SK-N-SH (cell line): ENCODE data around the gene TK2. TPM values are rescaled to one million over a fixed set of nuclear protein-coding genes. Genes with fewer than 3 reads are reported as not detected.

Source experiments
- CTCF ChIA-PET: fragments of 300-600, 350-600 bp; formaldehyde crosslinking; extraction: SDS; loops from one replicate; lab custom pipeline; 2021; lab: Yijun Ruan, JAX
- POLR2A ChIA-PET: fragments of 350-600 bp; sonication (Branson Sonifier 250); formaldehyde crosslinking; extraction: SDS; loops from one replicate; lab custom pipeline; 2020; ENCODE audit warnings: antibody characterized with exemption, inconsistent platforms; lab: Yijun Ruan, JAX
- DNase-seq: peaks from one replicate; pipeline ENCODE4 v3.0.0; 2012
- H2AFZ ChIP-seq: fragments of 200-600 bp; sonication (generic); 2 replicates; pipeline ENCODE4 v1.8.1; 2016; ENCODE audit warnings: antibody characterized with exemption, mild to moderate bottlenecking, low read depth
- H3F3A ChIP-seq: fragments of 200-600 bp; sonication (generic); replicated peaks from 2 replicates; pipeline ENCODE3; 2016; ENCODE audit warnings: antibody characterized with exemption, mild to moderate bottlenecking; ENCODE audit not compliant: insufficient read depth
- H3K27ac ChIP-seq, 2 experiments: fragments of 200-500 bp in 1 of 2; fragments of 200-600 bp in 1 of 2; sonication (Bioruptor generic) in 1 of 2; sonication (generic), shearing (Covaris generic) in 1 of 2; 2 replicates each; pipeline versions ENCODE4 v1.5.1 to v1.6.1; 2014 to 2016; ENCODE audit warnings: low read depth in 2 of 2, inconsistent platforms in 1 of 2, low read length in 1 of 2, mild to moderate bottlenecking in 1 of 2, mixed read lengths in 1 of 2
- H3K27me3 ChIP-seq: fragments of 200-600 bp; sonication (generic), shearing (Covaris generic); 2 replicates; pipeline ENCODE4 v1.6.1; 2016; ENCODE audit warnings: mixed run types; ENCODE audit not compliant: insufficient read depth
- H3K36me3 ChIP-seq, 2 experiments: fragments of 200-500 bp in 1 of 2; fragments of 200-600 bp in 1 of 2; sonication (Bioruptor generic) in 1 of 2; sonication (generic) in 1 of 2; replicated peaks in 1 of 2; 2 replicates each; pipeline versions ENCODE3 to v1.5.1; 2014 to 2016; ENCODE audit warnings: low read length in 1 of 2, mild to moderate bottlenecking in 1 of 2; ENCODE audit not compliant: insufficient read depth in 2 of 2, control insufficient read depth in 1 of 2
- H3K4me1 ChIP-seq, 2 experiments: fragments of 200-500 bp in 1 of 2; fragments of 200-600 bp in 1 of 2; sonication (Bioruptor generic) in 1 of 2; sonication (generic), shearing (Covaris generic) in 1 of 2; 2 replicates each; pipeline versions ENCODE4 v1.5.1 to v1.6.1; 2014 to 2016; ENCODE audit warnings: low read depth in 1 of 2, low read length in 1 of 2, mixed run types in 1 of 2; ENCODE audit not compliant: insufficient read depth in 2 of 2, control insufficient read depth in 1 of 2
- H3K4me2 ChIP-seq: fragments of 200-600 bp; sonication (generic), shearing (Covaris generic); 2 replicates; pipeline ENCODE4 v1.6.1; 2017; ENCODE audit warnings: mixed run types
- H3K4me3 ChIP-seq, 2 experiments: fragments of 200-500 bp in 1 of 2; fragments of 200-600 bp in 1 of 2; sonication (Bioruptor generic) in 1 of 2; sonication (generic), shearing (Covaris generic) in 1 of 2; 2 replicates each; pipeline versions ENCODE4 v1.5.1 to v1.8.1; 2014 to 2016; ENCODE audit warnings: low read depth in 2 of 2, inconsistent platforms in 1 of 2, low read length in 1 of 2, mild to moderate bottlenecking in 1 of 2, mixed read lengths in 1 of 2, moderate library complexity in 1 of 2
- H3K79me2 ChIP-seq: fragments of 200-600 bp; sonication (generic); 2 replicates; pipeline ENCODE4 v1.8.1; 2017; ENCODE audit warnings: mild to moderate bottlenecking; ENCODE audit not compliant: insufficient read depth
- H3K9ac ChIP-seq: fragments of 200-600 bp; sonication (generic); 2 replicates; pipeline ENCODE4 v1.6.1; 2017; ENCODE audit warnings: mixed run types
- H3K9me2 ChIP-seq: fragments of 200-600 bp; sonication (generic); 2 replicates; pipeline ENCODE4 v1.6.1; 2017; ENCODE audit warnings: mixed run types
- H3K9me3 ChIP-seq: fragments of 200-600 bp; sonication (generic); 2 replicates; pipeline ENCODE4 v1.6.1; 2017; ENCODE audit warnings: mixed run types, mild to moderate bottlenecking, moderate library complexity
- H4K20me1 ChIP-seq: fragments of 200-600 bp; sonication (generic); 2 replicates; pipeline ENCODE4 v1.6.1; 2017; ENCODE audit warnings: mild to moderate bottlenecking, mixed run types; ENCODE audit not compliant: insufficient read depth
- CHD2 ChIP-seq: fragments of 150-350 bp; IDR thresholded peaks from 2 replicates; pipeline ENCODE4 v1.6.1; 2018; ENCODE audit warnings: low read length; ENCODE audit not compliant: partially characterized antibody
- FOSL2 ChIP-seq: IDR thresholded peaks from 2 replicates; pipeline ENCODE4 v1.4.0; 2012; ENCODE audit warnings: low read depth, mild to moderate bottlenecking, moderate library complexity, borderline replicate concordance
- FOXJ3 ChIP-seq: sonication (generic); formaldehyde crosslinking; IDR thresholded peaks from 2 replicates; pipeline ENCODE4 v1.5.1; 2020; ENCODE audit warnings: mild to moderate bottlenecking, missing genetic modification reagents
- JUND ChIP-seq: IDR thresholded peaks from 2 replicates; pipeline ENCODE4 v1.4.0; 2012
- MAX ChIP-seq: IDR thresholded peaks from 2 replicates; pipeline ENCODE4 v1.4.0; 2012; ENCODE audit warnings: low read depth
- MXI1 ChIP-seq: IDR thresholded peaks from 2 replicates; pipeline ENCODE4 v1.6.1; 2012; ENCODE audit warnings: mild to moderate bottlenecking, low read depth, low read length, improper control_type of control experiment
- NFIC ChIP-seq: IDR thresholded peaks from 2 replicates; pipeline ENCODE4 v1.4.0; 2012; ENCODE audit warnings: borderline replicate concordance
- NRF1 ChIP-seq: IDR thresholded peaks from 2 replicates; pipeline ENCODE4 v1.6.1; 2012; ENCODE audit warnings: low read depth, mild to moderate bottlenecking, low read length
- POLR2AphosphoS5 ChIP-seq: IDR thresholded peaks from 2 replicates; pipeline ENCODE4 v1.6.1; 2012; ENCODE audit warnings: low read depth, low read length
- RAD21 ChIP-seq: IDR thresholded peaks from 2 replicates; pipeline ENCODE4 v1.6.1; 2012; ENCODE audit warnings: mild to moderate bottlenecking, low read length
- RCOR1 ChIP-seq: fragments of 150-350 bp; IDR thresholded peaks from 2 replicates; pipeline ENCODE4 v1.6.1; 2017; ENCODE audit warnings: antibody characterized with exemption, low read length
- RXRA ChIP-seq: IDR thresholded peaks from 2 replicates; pipeline ENCODE4 v1.4.0; 2012; ENCODE audit warnings: low read depth, mild to moderate bottlenecking, borderline replicate concordance
- SIN3A ChIP-seq: IDR thresholded peaks from 2 replicates; pipeline ENCODE4 v1.6.1; 2012; ENCODE audit warnings: low read depth, mild to moderate bottlenecking, low read length, moderate library complexity, borderline replicate concordance
- USF2 ChIP-seq: fragments of 150-350 bp; IDR thresholded peaks from 2 replicates; pipeline ENCODE4 v1.6.1; 2017; ENCODE audit warnings: antibody characterized with exemption, low read length, low read depth, borderline replicate concordance
- YY1 ChIP-seq: IDR thresholded peaks from 2 replicates; pipeline ENCODE4 v1.4.0; 2012; ENCODE audit warnings: low read depth, mild to moderate bottlenecking
- WGBS: methylation state at CpG from one replicate; pipeline ENCODE4 v1.1.6; 2017; ENCODE audit warnings: low lambda C conversion rate; 5-methylcytosine and 5-hydroxymethylcytosine counted together
- polyA plus RNA-seq, 3 experiments: library from polyadenylated mRNA; depleted of rRNA; stranded (reverse); fragments of >200 nt; gene quantifications; 2 replicates each; pipeline ENCODE4 v1.2.3, GENCODE V29; 2012
- TF ChIP-seq, protein P1 (sequence below): IDR thresholded peaks from 2 replicates; pipeline ENCODE4; 2012
- TF ChIP-seq, protein P2 (sequence below): fragments of 200-600 bp; sonication (generic); IDR thresholded peaks from 2 replicates; pipeline ENCODE4 v1.6.1; 2017; ENCODE audit warnings: antibody characterized with exemption, mild to moderate bottlenecking, moderate library complexity
- TF ChIP-seq, protein P3 (sequence below): IDR thresholded peaks from 2 replicates; pipeline ENCODE4 v1.4.0; 2012; ENCODE audit warnings: low read depth, borderline replicate concordance

Gene TK2
- polyA plus RNA-seq, 1 of the 3 experiments (the other 2 are of a cell fraction) = 25.2 TPM

DNA sequence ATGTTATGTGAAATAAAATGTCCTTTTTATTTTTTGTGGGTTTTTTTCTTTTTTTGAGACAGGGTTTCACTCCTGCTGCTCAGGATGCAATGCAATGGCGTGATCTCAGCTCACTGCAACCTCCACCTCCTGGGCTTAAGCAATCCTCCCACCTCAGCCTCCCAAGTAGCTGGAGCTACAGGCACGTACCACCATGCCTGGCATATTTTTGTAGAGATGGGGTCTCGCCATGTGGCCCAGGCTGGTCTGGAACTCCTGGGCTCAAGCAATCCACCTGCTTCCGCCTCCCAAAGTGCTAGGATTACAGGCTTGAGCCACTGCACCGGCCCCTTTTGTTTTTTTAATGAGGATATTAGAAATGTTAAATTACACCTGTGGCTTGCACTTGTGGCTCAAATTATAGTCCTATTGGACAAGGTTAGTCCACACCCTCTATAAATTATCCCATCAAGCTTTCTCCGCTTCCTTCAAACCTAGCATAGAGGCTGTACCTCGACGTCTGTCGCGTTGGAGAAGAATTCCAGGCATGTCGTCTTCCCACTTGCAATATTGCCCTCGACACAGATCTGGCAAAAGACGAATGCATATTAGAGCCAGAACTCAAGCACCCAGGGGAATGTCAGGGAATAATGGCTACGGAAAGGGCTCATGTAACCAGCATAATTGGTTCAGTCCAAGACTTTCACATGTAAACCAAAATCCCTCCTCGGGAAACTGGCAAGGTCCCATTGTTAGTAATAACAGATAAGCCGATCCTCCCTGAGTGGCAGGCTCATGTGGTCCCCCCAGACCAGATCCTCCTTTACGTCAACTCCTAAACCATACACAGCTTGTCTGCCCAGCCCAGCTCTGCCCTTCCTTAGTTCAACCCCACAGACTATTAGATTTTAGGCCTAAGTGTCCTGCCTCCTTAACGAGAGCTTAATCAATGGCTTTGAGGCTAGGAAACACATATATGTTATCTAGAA is 8.2 kb downstream of the TK2 start:
- H3K36me3 ChIP-seq = peaks cover 6 to 11% of the 10 kb centered on the region in 2 experiments
- H3K9me2 ChIP-seq = no peaks in the 10 kb centered on the region
- H4K20me1 ChIP-seq = no peaks in the 10 kb centered on the region
- no peak for DNase-seq
- no peaks in the 10 kb centered on the region for H3K4me1 ChIP-seq
- TF ChIP-seq NRF1 (no peak), RAD21 (no peak), POLR2AphosphoS5 (no peak), JUND (no peak), CHD2 (no peak), RCOR1 (no peak), NFIC (no peak), SIN3A (no peak), YY1 (no peak), RXRA (no peak), MAX (no peak), MXI1 (no peak), FOSL2 (no peak), FOXJ3 (no peak), USF2 (no peak)
- TF ChIP-seq, protein P1, sequence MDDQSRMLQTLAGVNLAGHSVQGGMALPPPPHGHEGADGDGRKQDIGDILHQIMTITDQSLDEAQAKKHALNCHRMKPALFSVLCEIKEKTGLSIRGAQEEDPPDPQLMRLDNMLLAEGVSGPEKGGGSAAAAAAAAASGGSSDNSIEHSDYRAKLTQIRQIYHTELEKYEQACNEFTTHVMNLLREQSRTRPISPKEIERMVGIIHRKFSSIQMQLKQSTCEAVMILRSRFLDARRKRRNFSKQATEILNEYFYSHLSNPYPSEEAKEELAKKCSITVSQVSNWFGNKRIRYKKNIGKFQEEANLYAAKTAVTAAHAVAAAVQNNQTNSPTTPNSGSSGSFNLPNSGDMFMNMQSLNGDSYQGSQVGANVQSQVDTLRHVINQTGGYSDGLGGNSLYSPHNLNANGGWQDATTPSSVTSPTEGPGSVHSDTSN = no peak
- TF ChIP-seq, protein P2, sequence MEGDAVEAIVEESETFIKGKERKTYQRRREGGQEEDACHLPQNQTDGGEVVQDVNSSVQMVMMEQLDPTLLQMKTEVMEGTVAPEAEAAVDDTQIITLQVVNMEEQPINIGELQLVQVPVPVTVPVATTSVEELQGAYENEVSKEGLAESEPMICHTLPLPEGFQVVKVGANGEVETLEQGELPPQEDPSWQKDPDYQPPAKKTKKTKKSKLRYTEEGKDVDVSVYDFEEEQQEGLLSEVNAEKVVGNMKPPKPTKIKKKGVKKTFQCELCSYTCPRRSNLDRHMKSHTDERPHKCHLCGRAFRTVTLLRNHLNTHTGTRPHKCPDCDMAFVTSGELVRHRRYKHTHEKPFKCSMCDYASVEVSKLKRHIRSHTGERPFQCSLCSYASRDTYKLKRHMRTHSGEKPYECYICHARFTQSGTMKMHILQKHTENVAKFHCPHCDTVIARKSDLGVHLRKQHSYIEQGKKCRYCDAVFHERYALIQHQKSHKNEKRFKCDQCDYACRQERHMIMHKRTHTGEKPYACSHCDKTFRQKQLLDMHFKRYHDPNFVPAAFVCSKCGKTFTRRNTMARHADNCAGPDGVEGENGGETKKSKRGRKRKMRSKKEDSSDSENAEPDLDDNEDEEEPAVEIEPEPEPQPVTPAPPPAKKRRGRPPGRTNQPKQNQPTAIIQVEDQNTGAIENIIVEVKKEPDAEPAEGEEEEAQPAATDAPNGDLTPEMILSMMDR = no peak
- TF ChIP-seq, protein P3, sequence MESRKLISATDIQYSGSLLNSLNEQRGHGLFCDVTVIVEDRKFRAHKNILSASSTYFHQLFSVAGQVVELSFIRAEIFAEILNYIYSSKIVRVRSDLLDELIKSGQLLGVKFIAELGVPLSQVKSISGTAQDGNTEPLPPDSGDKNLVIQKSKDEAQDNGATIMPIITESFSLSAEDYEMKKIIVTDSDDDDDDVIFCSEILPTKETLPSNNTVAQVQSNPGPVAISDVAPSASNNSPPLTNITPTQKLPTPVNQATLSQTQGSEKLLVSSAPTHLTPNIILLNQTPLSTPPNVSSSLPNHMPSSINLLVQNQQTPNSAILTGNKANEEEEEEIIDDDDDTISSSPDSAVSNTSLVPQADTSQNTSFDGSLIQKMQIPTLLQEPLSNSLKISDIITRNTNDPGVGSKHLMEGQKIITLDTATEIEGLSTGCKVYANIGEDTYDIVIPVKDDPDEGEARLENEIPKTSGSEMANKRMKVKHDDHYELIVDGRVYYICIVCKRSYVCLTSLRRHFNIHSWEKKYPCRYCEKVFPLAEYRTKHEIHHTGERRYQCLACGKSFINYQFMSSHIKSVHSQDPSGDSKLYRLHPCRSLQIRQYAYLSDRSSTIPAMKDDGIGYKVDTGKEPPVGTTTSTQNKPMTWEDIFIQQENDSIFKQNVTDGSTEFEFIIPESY = no peak
- no peak overlapping the region for H2AFZ ChIP-seq
- 97% methylated on average over 18 of the region's 18 CpGs for WGBS
- no peaks in the 10 kb centered on the region for H3K9me3 ChIP-seq
- no peak overlapping the region for H3K9ac ChIP-seq
- H3F3A ChIP-seq = no peaks in the 10 kb centered on the region
- no peaks in the 10 kb centered on the region for H3K79me2 ChIP-seq
- no peak overlapping the region for H3K27ac ChIP-seq
- H3K4me3 ChIP-seq = no peak overlapping the region
- H3K27me3 ChIP-seq = no peaks in the 10 kb centered on the region
- H3K4me2 ChIP-seq = no peak overlapping the region
- POLR2A ChIA-PET = no interaction called here
- CTCF ChIA-PET = no interaction called here
